Activated CD4-positive, alpha-beta T cell treated with anti-CD3 and anti-CD28 coated beads, Interleukin-2, amount 50 U/mL, for 48 hours (primary cell): ENCODE results near the gene ZW10.
"Not testable (repeated sequence)": the region's sequence is repeated elsewhere in the genome, so short reads cannot be mapped to it uniquely, and the experiment has no call there.

ENCODE experiments used
- DNase-seq, 2 experiments: peaks; one replicate each; pipeline ENCODE4 v3.0.0-alpha.2; 2020

Gene ZW10

GRCh38 chr11:113773416-113774173 lies at the start of gene ZW10:
ZW10 (minus strand) TSS chr11:113773692; CDS start chr11:113773666, 26 bp downstream.
- DNase-seq, result peak; percentile 92 to 94

GRCh38 chr11:113818426-113818825 lies 44.9 kb upstream of the ZW10 start:
- DNase-seq, result no peak

GRCh38 chr11:113817626-113818025 lies 44.1 kb upstream of the ZW10 start:
- DNase-seq, result no peak

- DNase-seq, result no peak
Observed at GRCh38 chr11:113817162-113817561, 43.7 kb upstream of the ZW10 start.

- no peak for DNase-seq
Observed at GRCh38 chr11:113814181-113814580, 40.7 kb upstream of the ZW10 start.

GRCh38 chr11:113808931-113809330 lies 35.4 kb upstream of the ZW10 start:
- no peak for DNase-seq

GRCh38 chr11:113806406-113806805 lies 32.9 kb upstream of the ZW10 start:
- DNase-seq, result no peak

- DNase-seq, result no peak
Observed at GRCh38 chr11:113805640-113806039, 32.1 kb upstream of the ZW10 start.

GRCh38 chr11:113802621-113803020 lies 29.1 kb upstream of the ZW10 start:
- no peak for DNase-seq

GRCh38 chr11:113796663-113797259 lies 23.3 kb upstream of the ZW10 start:
- no peak for DNase-seq

- no peak for DNase-seq
Observed at GRCh38 chr11:113789675-113790320, 16.3 kb upstream of the ZW10 start.

GRCh38 chr11:113789016-113789415 lies 15.5 kb upstream of the ZW10 start:
- DNase-seq, result not testable (repeated sequence)

- DNase-seq, result no peak
Observed at GRCh38 chr11:113782134-113782533, 8.6 kb upstream of the ZW10 start.

- DNase-seq, result no peak
Observed at GRCh38 chr11:113781682-113782081, 8.2 kb upstream of the ZW10 start.

- no peak for DNase-seq
Observed at GRCh38 chr11:113779496-113779895, 6.0 kb upstream of the ZW10 start, which contains the start of gene CLDN25. CLDN25 (plus strand) TSS chr11:113779796; CDS start chr11:113779796, 0 bp downstream.

GRCh38 chr11:113778111-113778910 lies 4.8 kb upstream of the ZW10 start:
- DNase-seq, result no peak

- no peak for DNase-seq
Observed at GRCh38 chr11:113774174-113774503, 647 bp upstream of the ZW10 start.

GRCh38 chr11:113773092-113773415 lies 438 bp downstream of the ZW10 start:
- no peak for DNase-seq

GRCh38 chr11:113771964-113772363 lies 1.5 kb downstream of the ZW10 start:
- DNase-seq, result no peak

- no peak for DNase-seq
Observed at GRCh38 chr11:113764527-113765219, 8.8 kb downstream of the ZW10 start.

GRCh38 chr11:113763040-113763439 lies 10.5 kb downstream of the ZW10 start:
- DNase-seq, result not testable (repeated sequence)

- DNase-seq, result no peak
Observed at GRCh38 chr11:113760241-113760640, 13.3 kb downstream of the ZW10 start.

GRCh38 chr11:113752932-113753331 lies 20.6 kb downstream of the ZW10 start:
- DNase-seq, result no peak
